ENCODE measurements around the gene CD55.
A peak's percentile ranks its signal among the peaks of the same experiment; 100 is the strongest.
"Not testable (repeated sequence)": the region's sequence is repeated elsewhere in the genome, so short reads cannot be mapped to it uniquely, and the experiment has no call there.

CD55 gene

GRCh38 chr1:207318072-207318619, 3.3 kb upstream of the CD55 start:
- H2AFZ ChIP-seq (ENCODE audit: insufficient read depth, low read length, poor library complexity), result no peak overlapping the region
- no peak overlapping the region for H3K14ac ChIP-seq (ENCODE audit: low read length)
- no peak overlapping the region for H3K23ac ChIP-seq (ENCODE audit: low read length)
- H4K12ac ChIP-seq (ENCODE audit: low read depth, low read length), result no peak overlapping the region
- peaks cover 0 to 8% of the 10 kb centered on the region in 2 experiments for H3K4me1 ChIP-seq (ENCODE audit: control insufficient read depth in 1 of 2, insufficient read depth in 2 of 2, low read length in 2 of 2)
- no peaks in the 10 kb centered on the region for H3K36me3 ChIP-seq (ENCODE audit: control insufficient read depth in 1 of 2, insufficient read depth in 2 of 2, low read length in 2 of 2)
- no peak overlapping the region for H3K27ac ChIP-seq (ENCODE audit: low read depth, low read length)
- H4K8ac ChIP-seq (ENCODE audit: low read depth, low read length), result no peak overlapping the region
- H3K9ac ChIP-seq (ENCODE audit: low read length), result no peak overlapping the region
- H3K18ac ChIP-seq (ENCODE audit: low read length), result no peak overlapping the region
- H2BK5ac ChIP-seq (ENCODE audit: low read depth, low read length, poor library complexity), result no peak overlapping the region
- no peak overlapping the region for H2AK5ac ChIP-seq (ENCODE audit: low read length)
- H2BK12ac ChIP-seq (ENCODE audit: low read length), result no peak overlapping the region
- H3K79me2 ChIP-seq (ENCODE audit: control insufficient read depth, insufficient read depth, low read length, poor library complexity), result peaks cover 5% of the 10 kb centered on the region
- H3K4me2 ChIP-seq (ENCODE audit: low read length), result no peak overlapping the region
- H3K79me1 ChIP-seq (ENCODE audit: low read length), result peaks cover 8% of the 10 kb centered on the region
- H3K4ac ChIP-seq (ENCODE audit: low read depth, low read length), result no peak overlapping the region
- no peaks in the 10 kb centered on the region for H3K27me3 ChIP-seq (ENCODE audit: insufficient read depth, low read length)
- peak in 1 of 2 donors; percentile 64 for DNase-seq
- no peak overlapping the region for H3K4me3 ChIP-seq (ENCODE audit: low read depth, low read length)
- H2BK120ac ChIP-seq (ENCODE audit: insufficient read depth, low read length, poor library complexity), result no peak overlapping the region
- no peaks in the 10 kb centered on the region for H3K9me3 ChIP-seq (ENCODE audit: insufficient read depth, low read depth, low read length)
- no peak overlapping the region for H4K91ac ChIP-seq (ENCODE audit: low read depth, low read length)
- WGBS (ENCODE audit: extremely low coverage, insufficient coverage, insufficient read length), result no CpG with 5 or more reads among the region's 3 CpGs

GRCh38 chr1:207319199-207319598, 2.3 kb upstream of the CD55 start:
- Histone ChIP-seq H4K91ac (ENCODE audit: low read depth, low read length) (no peak overlapping the region), H3K4me1 (ENCODE audit: control insufficient read depth in 1 of 2, insufficient read depth in 2 of 2, low read length in 2 of 2) (peaks cover 0 to 8% of the 10 kb centered on the region in 2 experiments), H3K4ac (ENCODE audit: low read depth, low read length) (no peak overlapping the region), H3K4me3 (ENCODE audit: low read depth, low read length) (no peak overlapping the region), H3K23ac (ENCODE audit: low read length) (no peak overlapping the region), H2AFZ (ENCODE audit: insufficient read depth, low read length, poor library complexity) (no peak overlapping the region), H3K9ac (ENCODE audit: low read length) (no peak overlapping the region), H4K8ac (ENCODE audit: low read depth, low read length) (no peak overlapping the region), H3K18ac (ENCODE audit: low read length) (no peak overlapping the region), H3K9me3 (ENCODE audit: insufficient read depth, low read depth, low read length) (no peaks in the 10 kb centered on the region), H2BK120ac (ENCODE audit: insufficient read depth, low read length, poor library complexity) (no peak overlapping the region), H3K27ac (ENCODE audit: low read depth, low read length) (no peak overlapping the region), H3K14ac (ENCODE audit: low read length) (no peak overlapping the region), H3K79me1 (ENCODE audit: low read length) (peaks cover 8% of the 10 kb centered on the region), H3K27me3 (ENCODE audit: insufficient read depth, low read length) (no peaks in the 10 kb centered on the region), H3K36me3 (ENCODE audit: control insufficient read depth in 1 of 2, insufficient read depth in 2 of 2, low read length in 2 of 2) (no peaks in the 10 kb centered on the region), H3K79me2 (ENCODE audit: control insufficient read depth, insufficient read depth, low read length, poor library complexity) (peaks cover 5% of the 10 kb centered on the region), H2AK5ac (ENCODE audit: low read length) (no peak overlapping the region), H2BK12ac (ENCODE audit: low read length) (no peak overlapping the region), H4K12ac (ENCODE audit: low read depth, low read length) (no peak overlapping the region), H3K4me2 (ENCODE audit: low read length) (no peak overlapping the region), H2BK5ac (ENCODE audit: low read depth, low read length, poor library complexity) (no peak overlapping the region)
- peak in 1 of 2 donors; percentile 70 for DNase-seq

GRCh38 chr1:207320105-207320504, 1.4 kb upstream of the CD55 start:
- WGBS (ENCODE audit: extremely low coverage, insufficient coverage, insufficient read length), result no CpG with 5 or more reads among the region's 1 CpG
- not testable (repeated sequence) for H2AK5ac ChIP-seq (ENCODE audit: low read length); H4K12ac ChIP-seq (ENCODE audit: low read depth, low read length); H3K79me1 ChIP-seq (ENCODE audit: low read length); H3K4ac ChIP-seq (ENCODE audit: low read depth, low read length); H4K8ac ChIP-seq (ENCODE audit: low read depth, low read length); H2AFZ ChIP-seq (ENCODE audit: insufficient read depth, low read length, poor library complexity); H3K79me2 ChIP-seq (ENCODE audit: control insufficient read depth, insufficient read depth, low read length, poor library complexity); H3K18ac ChIP-seq (ENCODE audit: low read length); H3K23ac ChIP-seq (ENCODE audit: low read length); H3K14ac ChIP-seq (ENCODE audit: low read length); H2BK120ac ChIP-seq (ENCODE audit: insufficient read depth, low read length, poor library complexity); H4K91ac ChIP-seq (ENCODE audit: low read depth, low read length); H3K27ac ChIP-seq (ENCODE audit: low read depth, low read length); H3K4me2 ChIP-seq (ENCODE audit: low read length); H3K9me3 ChIP-seq (ENCODE audit: insufficient read depth, low read depth, low read length); H3K27me3 ChIP-seq (ENCODE audit: insufficient read depth, low read length); H3K4me1 ChIP-seq (ENCODE audit: control insufficient read depth in 1 of 2, insufficient read depth in 2 of 2, low read length in 2 of 2); H3K36me3 ChIP-seq (ENCODE audit: control insufficient read depth in 1 of 2, insufficient read depth in 2 of 2, low read length in 2 of 2); H3K9ac ChIP-seq (ENCODE audit: low read length); DNase-seq; H2BK12ac ChIP-seq (ENCODE audit: low read length); H2BK5ac ChIP-seq (ENCODE audit: low read depth, low read length, poor library complexity); H3K4me3 ChIP-seq (ENCODE audit: low read depth, low read length)

GRCh38 chr1:207321790-207322645, 540 bp downstream of the CD55 start:
- Histone ChIP-seq H4K91ac (ENCODE audit: low read depth, low read length) (peak overlapping the region; percentile 82), H3K79me2 (ENCODE audit: control insufficient read depth, insufficient read depth, low read length, poor library complexity) (peaks cover 5% of the 10 kb centered on the region), H2BK120ac (ENCODE audit: insufficient read depth, low read length, poor library complexity) (peak overlapping the region; percentile 81), H2AFZ (ENCODE audit: insufficient read depth, low read length, poor library complexity) (peak overlapping the region; percentile 77), H3K4me1 (ENCODE audit: control insufficient read depth in 1 of 2, insufficient read depth in 2 of 2, low read length in 2 of 2) (peaks cover 0 to 3% of the 10 kb centered on the region in 2 experiments), H2BK12ac (ENCODE audit: low read length) (peak overlapping the region; percentile 72), H3K4me3 (ENCODE audit: low read depth, low read length) (peak overlapping the region; percentile 73), H3K9me3 (ENCODE audit: insufficient read depth, low read depth, low read length) (no peaks in the 10 kb centered on the region), H2BK5ac (ENCODE audit: low read depth, low read length, poor library complexity) (peak overlapping the region; percentile 67), H3K36me3 (ENCODE audit: control insufficient read depth in 1 of 2, insufficient read depth in 2 of 2, low read length in 2 of 2) (no peaks in the 10 kb centered on the region), H3K4ac (ENCODE audit: low read depth, low read length) (peak overlapping the region; percentile 55), H3K27ac (ENCODE audit: low read depth, low read length) (peak overlapping the region; percentile 75), H3K9ac (ENCODE audit: low read length) (peak overlapping the region; percentile 62), H3K14ac (ENCODE audit: low read length) (peak overlapping the region; percentile 75), H3K27me3 (ENCODE audit: insufficient read depth, low read length) (no peaks in the 10 kb centered on the region), H4K12ac (ENCODE audit: low read depth, low read length) (peak overlapping the region; percentile 65), H4K8ac (ENCODE audit: low read depth, low read length) (peak overlapping the region; percentile 80), H3K18ac (ENCODE audit: low read length) (peak overlapping the region; percentile 79), H3K23ac (ENCODE audit: low read length) (no peak overlapping the region), H3K79me1 (ENCODE audit: low read length) (peaks cover 8% of the 10 kb centered on the region), H2AK5ac (ENCODE audit: low read length) (no peak overlapping the region), H3K4me2 (ENCODE audit: low read length) (peak overlapping the region; percentile 79)
- DNase-seq, result peak; percentile 13 to 54
- WGBS (ENCODE audit: extremely low coverage, insufficient coverage, insufficient read length), result no CpG with 5 or more reads among the region's 37 CpGs
